Ishikawa (cell line): ENCODE measurements around the gene C17orf75.

Experiments
- CEBPB ChIP-seq: IDR thresholded peaks from 2 replicates; pipeline ENCODE4 v1.6.1; 2012
- CREB1 ChIP-seq: IDR thresholded peaks from 2 replicates; pipeline ENCODE4 v1.6.1; 2012; ENCODE audit warnings: low read depth
- EGR1 ChIP-seq: IDR thresholded peaks from 2 replicates; pipeline ENCODE4 v1.6.1; 2012
- EP300 ChIP-seq: IDR thresholded peaks from 2 replicates; pipeline ENCODE4 v1.6.1; 2012; ENCODE audit warnings: borderline replicate concordance
- FOXM1 ChIP-seq: IDR thresholded peaks from 2 replicates; pipeline ENCODE4 v1.6.1; 2012; ENCODE audit warnings: low read depth, borderline replicate concordance
- NFIC ChIP-seq: IDR thresholded peaks from 2 replicates; pipeline ENCODE4 v1.6.1; 2012
- RAD21 ChIP-seq: IDR thresholded peaks from 2 replicates; pipeline ENCODE4 v1.6.1; 2012; ENCODE audit warnings: low read depth
- TAF1 ChIP-seq: IDR thresholded peaks from 2 replicates; pipeline ENCODE4 v1.6.1; 2012; ENCODE audit warnings: low read depth, mild to moderate bottlenecking
- TCF12 ChIP-seq: IDR thresholded peaks from 2 replicates; pipeline ENCODE4 v1.6.1; 2012; ENCODE audit warnings: low read depth
- TEAD4 ChIP-seq: IDR thresholded peaks from 2 replicates; pipeline ENCODE4 v1.6.1; 2012
- YY1 ChIP-seq: IDR thresholded peaks from 2 replicates; pipeline ENCODE4 v1.6.1; 2012; ENCODE audit warnings: low read depth
- ZBTB7A ChIP-seq: IDR thresholded peaks from 2 replicates; pipeline ENCODE4 v1.6.1; 2012; ENCODE audit warnings: low read depth
- TF ChIP-seq, protein P1 (sequence below): IDR thresholded peaks from 2 replicates; pipeline ENCODE4 v1.6.1; 2012
- TF ChIP-seq, protein P2 (sequence below): IDR thresholded peaks from 2 replicates; pipeline ENCODE4 v1.6.1; 2012; ENCODE audit warnings: low read depth, mild to moderate bottlenecking
- TF ChIP-seq, protein P3 (sequence below): IDR thresholded peaks from 2 replicates; pipeline ENCODE4 v1.6.1; 2012

C17orf75 gene

DNA sequence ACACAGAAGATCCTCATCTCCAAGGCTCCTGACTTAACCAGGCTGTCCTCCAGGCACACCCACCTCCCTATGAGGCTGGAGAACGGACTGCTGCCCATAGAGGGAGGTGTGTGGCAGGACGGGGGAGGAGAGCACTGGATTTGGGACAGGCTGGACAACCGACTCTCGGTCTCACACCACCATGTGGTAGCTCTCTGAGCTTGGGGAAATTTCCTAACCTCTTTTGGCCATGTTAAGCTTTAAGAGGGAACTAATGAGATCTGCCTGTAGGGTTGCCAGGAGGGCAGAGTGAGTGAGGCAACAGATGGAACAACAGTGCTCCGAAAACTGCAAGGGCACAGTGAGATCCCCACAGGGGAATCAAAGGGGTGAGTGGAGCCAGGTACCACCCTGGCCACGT lies 43.7 kb downstream of the C17orf75 start:
- TF ChIP-seq TEAD4 (no peak), YY1 (no peak), TCF12 (no peak), CEBPB (no peak), CREB1 (no peak), ZBTB7A (no peak), TAF1 (no peak), EGR1 (no peak), NFIC (no peak), RAD21 (no peak), EP300 (no peak)
- TF ChIP-seq, protein P1, sequence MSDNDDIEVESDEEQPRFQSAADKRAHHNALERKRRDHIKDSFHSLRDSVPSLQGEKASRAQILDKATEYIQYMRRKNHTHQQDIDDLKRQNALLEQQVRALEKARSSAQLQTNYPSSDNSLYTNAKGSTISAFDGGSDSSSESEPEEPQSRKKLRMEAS: no peak
- TF ChIP-seq, protein P2, sequence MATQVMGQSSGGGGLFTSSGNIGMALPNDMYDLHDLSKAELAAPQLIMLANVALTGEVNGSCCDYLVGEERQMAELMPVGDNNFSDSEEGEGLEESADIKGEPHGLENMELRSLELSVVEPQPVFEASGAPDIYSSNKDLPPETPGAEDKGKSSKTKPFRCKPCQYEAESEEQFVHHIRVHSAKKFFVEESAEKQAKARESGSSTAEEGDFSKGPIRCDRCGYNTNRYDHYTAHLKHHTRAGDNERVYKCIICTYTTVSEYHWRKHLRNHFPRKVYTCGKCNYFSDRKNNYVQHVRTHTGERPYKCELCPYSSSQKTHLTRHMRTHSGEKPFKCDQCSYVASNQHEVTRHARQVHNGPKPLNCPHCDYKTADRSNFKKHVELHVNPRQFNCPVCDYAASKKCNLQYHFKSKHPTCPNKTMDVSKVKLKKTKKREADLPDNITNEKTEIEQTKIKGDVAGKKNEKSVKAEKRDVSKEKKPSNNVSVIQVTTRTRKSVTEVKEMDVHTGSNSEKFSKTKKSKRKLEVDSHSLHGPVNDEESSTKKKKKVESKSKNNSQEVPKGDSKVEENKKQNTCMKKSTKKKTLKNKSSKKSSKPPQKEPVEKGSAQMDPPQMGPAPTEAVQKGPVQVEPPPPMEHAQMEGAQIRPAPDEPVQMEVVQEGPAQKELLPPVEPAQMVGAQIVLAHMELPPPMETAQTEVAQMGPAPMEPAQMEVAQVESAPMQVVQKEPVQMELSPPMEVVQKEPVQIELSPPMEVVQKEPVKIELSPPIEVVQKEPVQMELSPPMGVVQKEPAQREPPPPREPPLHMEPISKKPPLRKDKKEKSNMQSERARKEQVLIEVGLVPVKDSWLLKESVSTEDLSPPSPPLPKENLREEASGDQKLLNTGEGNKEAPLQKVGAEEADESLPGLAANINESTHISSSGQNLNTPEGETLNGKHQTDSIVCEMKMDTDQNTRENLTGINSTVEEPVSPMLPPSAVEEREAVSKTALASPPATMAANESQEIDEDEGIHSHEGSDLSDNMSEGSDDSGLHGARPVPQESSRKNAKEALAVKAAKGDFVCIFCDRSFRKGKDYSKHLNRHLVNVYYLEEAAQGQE: no peak
- TF ChIP-seq, protein P3, sequence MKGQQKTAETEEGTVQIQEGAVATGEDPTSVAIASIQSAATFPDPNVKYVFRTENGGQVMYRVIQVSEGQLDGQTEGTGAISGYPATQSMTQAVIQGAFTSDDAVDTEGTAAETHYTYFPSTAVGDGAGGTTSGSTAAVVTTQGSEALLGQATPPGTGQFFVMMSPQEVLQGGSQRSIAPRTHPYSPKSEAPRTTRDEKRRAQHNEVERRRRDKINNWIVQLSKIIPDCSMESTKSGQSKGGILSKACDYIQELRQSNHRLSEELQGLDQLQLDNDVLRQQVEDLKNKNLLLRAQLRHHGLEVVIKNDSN: no peak

DNA sequence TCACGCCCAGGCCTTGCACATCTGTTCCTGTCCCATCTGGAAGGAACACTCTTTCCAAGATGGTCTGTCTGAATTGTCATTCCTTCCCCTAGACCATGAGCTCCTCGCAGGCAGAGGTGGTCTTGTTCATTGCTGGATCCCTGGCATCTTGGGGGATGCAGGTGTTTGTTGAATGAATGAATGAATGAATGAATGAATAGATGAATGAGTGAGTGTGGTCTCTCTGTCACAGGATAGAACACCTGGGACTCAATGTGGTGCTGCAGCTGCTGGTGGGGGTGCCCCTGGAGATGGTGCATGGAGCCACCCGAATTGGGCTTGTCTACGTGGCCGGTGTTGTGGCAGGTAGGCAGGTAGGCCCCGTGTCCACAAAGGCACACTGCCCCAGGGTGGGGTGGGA lies 44.1 kb downstream of the C17orf75 start:
- no peak for TF ChIP-seq RAD21
- TF ChIP-seq CREB1: no peak
- TF ChIP-seq TEAD4: no peak
- no peak for TF ChIP-seq FOXM1
- TF ChIP-seq, protein P3: no peak
- no peak for TF ChIP-seq EGR1
- TF ChIP-seq, protein P2: no peak
- TF ChIP-seq, protein P1: no peak
- no peak for TF ChIP-seq TAF1
- TF ChIP-seq TCF12: no peak
- TF ChIP-seq CEBPB: no peak
- TF ChIP-seq YY1: no peak
- TF ChIP-seq NFIC: no peak
- TF ChIP-seq ZBTB7A: no peak

DNA sequence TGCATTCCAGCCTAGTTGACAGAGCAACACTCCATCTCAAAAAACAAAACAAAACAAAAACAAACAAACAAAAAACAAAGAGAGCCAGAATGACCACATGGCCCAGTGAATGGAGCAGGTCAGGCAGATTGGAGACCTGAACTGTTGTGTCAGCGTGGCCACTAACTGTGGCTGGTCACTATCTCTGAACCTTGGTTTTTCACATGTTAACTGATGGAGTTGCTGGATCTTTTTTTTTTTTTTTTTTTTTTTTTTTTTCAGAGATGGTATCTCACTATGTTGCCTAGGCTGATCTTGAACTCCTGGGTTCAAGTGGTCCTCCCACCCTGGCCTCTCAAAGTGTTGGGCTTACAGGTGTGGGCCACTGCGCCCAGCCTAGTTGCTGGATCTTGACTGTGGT lies 44.5 kb downstream of the C17orf75 start:
- TF ChIP-seq, protein P1: no peak
- TF ChIP-seq CEBPB (no peak), ZBTB7A (no peak), YY1 (no peak), EGR1 (no peak), RAD21 (no peak), FOXM1 (no peak), EP300 (no peak)

DNA sequence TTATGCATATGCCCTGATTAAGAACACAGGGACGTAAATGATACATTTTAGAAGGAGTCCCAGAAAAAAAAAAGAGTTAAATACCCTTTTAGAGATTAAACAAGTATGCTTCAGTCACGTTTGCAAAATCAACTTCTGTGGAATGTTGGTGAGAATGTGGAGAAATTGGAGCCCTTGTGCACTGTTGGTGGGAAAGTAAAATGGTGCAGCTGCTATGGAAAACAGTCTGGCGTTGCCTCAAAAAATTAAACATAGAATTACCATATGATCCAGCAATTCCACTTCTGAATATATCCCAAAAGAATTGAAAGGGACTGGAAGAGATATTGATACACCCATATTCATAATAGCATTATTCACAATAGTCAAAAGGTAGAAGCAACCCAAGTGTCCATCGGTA lies 49.9 kb downstream of the C17orf75 start:
- no peak for TF ChIP-seq TEAD4
- TF ChIP-seq, protein P3: no peak
- no peak for TF ChIP-seq TCF12
- TF ChIP-seq CEBPB: no peak
- TF ChIP-seq CREB1: no peak
- TF ChIP-seq, protein P1: no peak
- no peak for TF ChIP-seq YY1
- TF ChIP-seq, protein P2: no peak
- no peak for TF ChIP-seq EGR1
- no peak for TF ChIP-seq RAD21
- no peak for TF ChIP-seq ZBTB7A
- TF ChIP-seq NFIC: no peak
- TF ChIP-seq TAF1: no peak
- no peak for TF ChIP-seq EP300
- TF ChIP-seq FOXM1: no peak
